Panc1 (cell line): ENCODE data around the gene MAFG. TPM values are rescaled to one million over a fixed set of nuclear protein-coding genes. Genes with fewer than 3 reads are reported as not detected.

Experiments used
- ATAC-seq: fragments of 200-7000 bp; cut with Tn5 transposase; 2 replicates; pipeline ENCODE4 v1.9.1; 2020; ENCODE audit warnings: mild to moderate bottlenecking, moderate library complexity
- BruUV-seq: library from RNA; stranded (reverse); fragments of 400-500 nt; replicated peaks from 2 replicates; lab custom pipeline; 2021; lab: Mats Ljungman, UMichigan
- CTCF ChIA-PET: fragments of 300-600 bp; sonication (Branson Sonifier 250); formaldehyde crosslinking; loops from one replicate; lab custom pipeline; 2022; ENCODE audit warnings: antibody characterized with exemption; lab: Charles Lee
- POLR2A ChIA-PET: fragments of 300-600 bp; sonication (Branson Sonifier 250); formaldehyde crosslinking; loops from one replicate; lab custom pipeline; 2022; ENCODE audit warnings: antibody characterized with exemption; lab: Charles Lee
- DNase-seq: peaks from one replicate; pipeline ENCODE4 v3.0.0-alpha.2; 2010; ENCODE audit warnings: low read depth, low spot score
- H3K27ac ChIP-seq: 2 replicates; pipeline ENCODE4 v1.5.1; 2011; ENCODE audit warnings: mild to moderate bottlenecking, low read length, inconsistent platforms
- H3K27me3 ChIP-seq: fragments of 200-500 bp; sonication (Bioruptor generic); 2 replicates; pipeline ENCODE4 v1.6.0; 2014; ENCODE audit warnings: low read length, inconsistent platforms; ENCODE audit not compliant: control insufficient read depth, insufficient read depth
- H3K36me3 ChIP-seq: fragments of 200-500 bp; sonication (Bioruptor generic); 2 replicates; pipeline ENCODE4 v1.5.1; 2014; ENCODE audit warnings: inconsistent platforms, mild to moderate bottlenecking, low read length, moderate library complexity; ENCODE audit not compliant: control insufficient read depth, insufficient read depth
- H3K4me1 ChIP-seq: 2 replicates; pipeline ENCODE4 v1.5.1; 2011; ENCODE audit warnings: inconsistent platforms, mild to moderate bottlenecking, low read length, moderate library complexity; ENCODE audit not compliant: control insufficient read depth, insufficient read depth
- H3K4me3 ChIP-seq, 2 experiments: 2 replicates each; pipeline ENCODE4 v1.5.1; 2011 to 2012; ENCODE audit warnings: low read depth in 2 of 2, low read length in 2 of 2, mild to moderate bottlenecking in 2 of 2, inconsistent platforms in 1 of 2, moderate library complexity in 1 of 2
- H3K9me3 ChIP-seq: fragments of 200-500 bp; sonication (Bioruptor generic); 2 replicates; pipeline ENCODE4 v1.5.1; 2014; ENCODE audit warnings: low read depth, mild to moderate bottlenecking, inconsistent platforms, low read length, moderate library complexity; ENCODE audit not compliant: control insufficient read depth, insufficient read depth
- POLR2AphosphoS5 ChIP-seq: IDR thresholded peaks from 2 replicates; pipeline ENCODE4 v1.6.1; 2012; ENCODE audit warnings: mild to moderate bottlenecking, low read depth, low read length, moderate library complexity
- SIN3A ChIP-seq: IDR thresholded peaks from 2 replicates; pipeline ENCODE4 v1.6.1; 2012; ENCODE audit warnings: low read depth, mild to moderate bottlenecking, low read length, moderate library complexity, borderline replicate concordance; ENCODE audit not compliant: insufficient read depth
- TCF7L2 ChIP-seq: IDR thresholded peaks from 2 replicates; pipeline ENCODE4 v1.6.1; 2011; ENCODE audit warnings: mild to moderate bottlenecking, low read depth, low read length, inconsistent platforms
- in situ Hi-C: cut with HindIII; loops from 2 replicates; pipeline ENCODE4 v1.10.0; 2016; ENCODE audit warnings: low sequenced_read_pairs, low pct_unique_long_range_greater_than_20kb
- intact Hi-C: fragments of 100-400 bp; cut with micrococcal nuclease; formaldehyde crosslinking; loops from one replicate; pipeline ENCODE4 v1.10.0; 2022; ENCODE audit not compliant: unreplicated experiment
- total RNA-seq: library from RNA; stranded (reverse); gene quantifications from one replicate; pipeline ENCODE4 v1.2.1, GENCODE V29; 2021; ENCODE audit not compliant: unreplicated experiment
- TF ChIP-seq, protein P1 (sequence below), 2 experiments: IDR thresholded peaks; 2 replicates each; pipeline ENCODE4 v1.6.1; 2011 to 2012; ENCODE audit warnings: low read depth in 2 of 2, control low read depth in 1 of 2, low read length in 1 of 2, mild to moderate bottlenecking in 1 of 2, moderate library complexity in 1 of 2; ENCODE audit not compliant: insufficient read depth in 1 of 2
- TF ChIP-seq, protein P2 (sequence below): fragments of 450-650 bp; IDR thresholded peaks from 2 replicates; pipeline ENCODE4 v1.5.1; 2017; ENCODE audit warnings: mild to moderate bottlenecking

MAFG gene
- total RNA-seq, 1 experiment from 2014 or later = 57.0 TPM

DNA sequence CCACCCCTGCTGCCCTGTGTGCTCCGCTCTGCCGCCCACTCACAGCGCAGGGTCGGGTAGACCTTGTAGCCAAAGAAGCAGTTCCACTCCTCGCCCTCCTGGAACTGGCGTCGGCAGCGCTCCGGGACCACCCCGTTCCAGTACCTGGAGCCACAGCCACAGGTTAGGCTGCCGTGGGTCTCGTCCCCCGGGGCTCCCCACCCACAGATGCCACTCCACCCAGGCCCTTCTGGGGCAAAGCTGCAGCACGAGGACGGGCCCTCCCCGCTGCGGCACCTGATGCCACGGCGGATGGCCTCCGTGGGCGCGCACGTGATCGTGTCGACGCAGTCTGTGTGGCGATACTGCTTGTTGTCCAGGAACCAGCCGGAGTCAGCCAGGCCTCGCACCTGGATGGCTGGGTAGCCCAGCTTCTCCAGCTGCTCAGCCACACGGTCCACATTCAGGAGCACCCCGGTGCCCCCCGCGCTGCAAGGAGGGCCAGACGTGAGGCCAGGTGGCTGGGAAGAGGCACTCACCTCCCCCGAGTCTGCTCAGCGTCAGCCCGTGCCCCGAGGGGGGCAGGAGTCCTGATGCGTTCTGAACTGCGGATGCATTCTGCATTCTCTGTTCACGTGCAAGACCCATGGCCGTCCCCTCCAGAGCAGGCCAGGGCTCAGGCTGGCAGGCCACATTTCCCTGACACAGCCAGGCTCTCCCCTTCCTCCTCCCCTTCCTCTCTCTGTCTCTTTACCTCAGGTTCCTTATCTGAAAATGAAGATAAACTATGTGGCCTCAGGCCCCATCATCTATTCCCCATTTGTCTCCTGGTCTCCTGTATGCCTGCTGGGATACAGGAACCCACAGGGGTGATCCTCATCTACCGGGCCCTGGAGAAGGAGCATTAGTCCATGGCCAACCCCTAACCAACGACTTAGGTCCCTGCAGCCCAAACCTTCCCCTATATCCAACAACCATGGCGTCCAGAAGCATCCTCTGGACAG lies 29.4 kb upstream of the MAFG start:
- DNase-seq = no peak
- Histone ChIP-seq H3K4me1 (peaks cover 6% of the 10 kb centered on the region), H3K4me3 (no peak overlapping the region), H3K36me3 (peaks cover 5% of the 10 kb centered on the region; the same call in 1 of the 2 replicates), H3K27ac (no peak overlapping the region), H3K27me3 (no peaks in the 10 kb centered on the region; the same call in 1 of the 2 replicates), H3K9me3 (no peaks in the 10 kb centered on the region)
- ChIA-PET POLR2A (no interaction called here), CTCF (no interaction called here)
- BruUV-seq = no TSS peak
- in situ Hi-C loops (no loop called here), intact Hi-C loops (no loop called here)
- no peak for ATAC-seq
- no peak for TF ChIP-seq TCF7L2

DNA sequence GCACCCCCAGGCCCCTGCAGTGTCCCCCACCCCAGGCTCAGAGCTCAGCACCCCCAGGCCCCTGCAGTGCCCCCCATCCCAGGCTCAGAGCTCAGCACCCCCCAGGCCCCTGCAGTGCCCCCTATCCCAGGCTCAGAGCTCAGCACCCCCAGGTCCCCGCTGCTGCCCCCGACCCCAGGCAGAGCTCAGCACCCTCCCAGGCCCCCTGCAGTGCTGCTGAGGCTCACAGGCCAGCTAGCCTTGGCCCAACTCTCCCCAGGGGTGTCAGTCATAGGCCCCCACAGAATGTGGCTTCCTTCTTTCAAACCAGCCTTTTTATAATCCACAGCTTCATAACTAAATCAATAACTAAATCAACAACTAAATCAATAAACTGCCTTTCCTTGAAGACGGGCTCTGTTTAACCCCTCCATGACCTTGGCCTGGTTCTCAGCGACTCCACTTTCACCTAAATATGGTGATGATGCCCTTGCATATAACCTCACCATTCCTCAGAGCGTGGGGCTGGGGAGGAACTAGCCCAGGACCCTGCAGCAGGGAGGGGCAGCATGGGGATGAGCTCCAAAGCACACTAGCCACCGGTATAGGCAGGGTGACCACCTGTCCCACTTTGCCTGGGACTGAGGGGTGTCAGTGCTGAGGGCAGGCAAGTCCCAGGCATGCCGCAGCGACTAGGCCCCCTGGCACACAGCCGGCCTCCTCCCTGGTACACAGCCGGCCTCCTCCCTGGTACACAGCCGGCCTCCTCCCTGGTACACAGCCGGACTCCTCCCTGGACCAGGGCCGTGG lies 28.4 kb upstream of the MAFG start:
- Histone ChIP-seq H3K27me3 (no peaks in the 10 kb centered on the region; the same call in 1 of the 2 replicates), H3K27ac (no peak overlapping the region), H3K4me1 (peaks cover 6% of the 10 kb centered on the region), H3K36me3 (peaks cover 5% of the 10 kb centered on the region; the same call in 1 of the 2 replicates), H3K4me3 (no peak overlapping the region), H3K9me3 (no peaks in the 10 kb centered on the region)
- POLR2A ChIA-PET = interaction anchor here (0.6 to 0.7 kb wide), 2 partner anchors 10 to 21 kb away, joined by 3 to 5 read pairs; no protein-coding TSS in a partner anchor
- BruUV-seq = no TSS peak
- TF ChIP-seq TCF7L2 = no peak
- TF ChIP-seq, protein P1, sequence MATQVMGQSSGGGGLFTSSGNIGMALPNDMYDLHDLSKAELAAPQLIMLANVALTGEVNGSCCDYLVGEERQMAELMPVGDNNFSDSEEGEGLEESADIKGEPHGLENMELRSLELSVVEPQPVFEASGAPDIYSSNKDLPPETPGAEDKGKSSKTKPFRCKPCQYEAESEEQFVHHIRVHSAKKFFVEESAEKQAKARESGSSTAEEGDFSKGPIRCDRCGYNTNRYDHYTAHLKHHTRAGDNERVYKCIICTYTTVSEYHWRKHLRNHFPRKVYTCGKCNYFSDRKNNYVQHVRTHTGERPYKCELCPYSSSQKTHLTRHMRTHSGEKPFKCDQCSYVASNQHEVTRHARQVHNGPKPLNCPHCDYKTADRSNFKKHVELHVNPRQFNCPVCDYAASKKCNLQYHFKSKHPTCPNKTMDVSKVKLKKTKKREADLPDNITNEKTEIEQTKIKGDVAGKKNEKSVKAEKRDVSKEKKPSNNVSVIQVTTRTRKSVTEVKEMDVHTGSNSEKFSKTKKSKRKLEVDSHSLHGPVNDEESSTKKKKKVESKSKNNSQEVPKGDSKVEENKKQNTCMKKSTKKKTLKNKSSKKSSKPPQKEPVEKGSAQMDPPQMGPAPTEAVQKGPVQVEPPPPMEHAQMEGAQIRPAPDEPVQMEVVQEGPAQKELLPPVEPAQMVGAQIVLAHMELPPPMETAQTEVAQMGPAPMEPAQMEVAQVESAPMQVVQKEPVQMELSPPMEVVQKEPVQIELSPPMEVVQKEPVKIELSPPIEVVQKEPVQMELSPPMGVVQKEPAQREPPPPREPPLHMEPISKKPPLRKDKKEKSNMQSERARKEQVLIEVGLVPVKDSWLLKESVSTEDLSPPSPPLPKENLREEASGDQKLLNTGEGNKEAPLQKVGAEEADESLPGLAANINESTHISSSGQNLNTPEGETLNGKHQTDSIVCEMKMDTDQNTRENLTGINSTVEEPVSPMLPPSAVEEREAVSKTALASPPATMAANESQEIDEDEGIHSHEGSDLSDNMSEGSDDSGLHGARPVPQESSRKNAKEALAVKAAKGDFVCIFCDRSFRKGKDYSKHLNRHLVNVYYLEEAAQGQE (IDR thresholded peaks at IDR 0.05; ENCODE audit: insufficient read depth in 1 of 2, low read depth in 2 of 2, low read length in 1 of 2) = no peak
- no peak for TF ChIP-seq POLR2AphosphoS5
- TF ChIP-seq, protein P2, sequence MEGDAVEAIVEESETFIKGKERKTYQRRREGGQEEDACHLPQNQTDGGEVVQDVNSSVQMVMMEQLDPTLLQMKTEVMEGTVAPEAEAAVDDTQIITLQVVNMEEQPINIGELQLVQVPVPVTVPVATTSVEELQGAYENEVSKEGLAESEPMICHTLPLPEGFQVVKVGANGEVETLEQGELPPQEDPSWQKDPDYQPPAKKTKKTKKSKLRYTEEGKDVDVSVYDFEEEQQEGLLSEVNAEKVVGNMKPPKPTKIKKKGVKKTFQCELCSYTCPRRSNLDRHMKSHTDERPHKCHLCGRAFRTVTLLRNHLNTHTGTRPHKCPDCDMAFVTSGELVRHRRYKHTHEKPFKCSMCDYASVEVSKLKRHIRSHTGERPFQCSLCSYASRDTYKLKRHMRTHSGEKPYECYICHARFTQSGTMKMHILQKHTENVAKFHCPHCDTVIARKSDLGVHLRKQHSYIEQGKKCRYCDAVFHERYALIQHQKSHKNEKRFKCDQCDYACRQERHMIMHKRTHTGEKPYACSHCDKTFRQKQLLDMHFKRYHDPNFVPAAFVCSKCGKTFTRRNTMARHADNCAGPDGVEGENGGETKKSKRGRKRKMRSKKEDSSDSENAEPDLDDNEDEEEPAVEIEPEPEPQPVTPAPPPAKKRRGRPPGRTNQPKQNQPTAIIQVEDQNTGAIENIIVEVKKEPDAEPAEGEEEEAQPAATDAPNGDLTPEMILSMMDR = no peak
- no peak for TF ChIP-seq SIN3A
- intact Hi-C loops = no loop called here
- no peak for ATAC-seq
- CTCF ChIA-PET = interaction anchor here (0.6 kb wide), 1 partner anchor 245 kb away, joined by 3 read pairs; no protein-coding TSS in a partner anchor
- in situ Hi-C loops = no loop called here
- DNase-seq = no peak
